ENCODE data around the gene ULK3.

DNA sequence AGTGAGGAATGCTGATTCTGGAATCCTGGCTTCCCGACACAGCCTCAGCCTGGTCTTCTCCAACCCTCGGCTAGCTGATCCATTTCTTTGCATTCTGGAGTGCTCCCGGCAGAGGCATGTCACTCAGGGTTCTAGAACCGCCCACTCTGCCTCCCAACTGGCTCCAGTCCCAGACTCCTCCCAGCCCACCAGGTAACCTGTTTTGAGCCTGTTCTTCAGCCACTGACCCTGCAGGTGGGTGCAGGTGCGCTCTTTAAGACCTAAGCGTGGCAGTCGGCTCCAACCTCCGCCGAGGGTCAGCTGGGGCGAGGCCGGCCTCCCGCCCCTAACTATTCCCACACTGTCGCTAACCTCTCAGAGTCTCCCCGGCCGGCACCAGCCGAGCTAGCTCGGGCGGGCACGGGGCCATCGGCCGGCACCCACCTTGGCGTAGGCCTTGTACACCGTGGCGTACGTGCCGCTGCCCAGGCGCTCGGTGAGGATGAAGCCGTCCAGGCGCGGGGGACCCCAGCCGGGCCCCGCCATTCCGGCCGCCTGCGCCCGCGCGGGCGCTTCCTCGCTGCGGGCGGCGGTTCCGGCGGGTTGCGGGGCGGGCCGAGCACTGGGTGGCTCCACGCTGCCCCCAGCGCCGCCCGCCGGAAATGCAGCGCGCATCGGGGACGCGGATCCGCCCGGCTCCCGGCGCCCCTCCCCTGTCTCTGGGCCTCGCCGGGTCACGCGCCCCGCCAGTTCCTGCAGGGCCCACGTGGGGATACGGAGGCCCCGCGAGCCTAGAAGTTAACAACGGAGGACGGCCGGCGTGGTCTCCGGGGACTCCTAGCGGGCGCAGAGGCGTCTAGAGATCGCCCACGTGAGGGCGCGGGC lies at the start of gene ULK3:
- TF ChIP-seq CTCF (IDR thresholded peaks at IDR 0.05) (peak; percentile 80), EZH2 (IDR thresholded peaks at IDR 0.05; ENCODE audit: borderline replicate concordance, insufficient read depth, low read depth, low read length, poor library complexity, severe bottlenecking) (no peak)
